GM10248 (cell line): Measurements from ENCODE around the gene PRR5L.

Source experiments
- CTCF ChIA-PET: fragments of 300-600 bp; sonication (Branson Sonifier 250); formaldehyde crosslinking; extraction: SDS; loops from one replicate; lab custom pipeline; 2021; ENCODE audit warnings: antibody characterized with exemption; lab: Yijun Ruan, JAX
- POLR2A ChIA-PET: fragments of 350-650 bp; sonication (Branson Sonifier 250); formaldehyde crosslinking; extraction: SDS; loops from one replicate; lab custom pipeline; 2020; ENCODE audit warnings: antibody characterized with exemption; lab: Yijun Ruan, JAX
- DNase-seq: peaks from one replicate; pipeline ENCODE4 v3.0.0; 2012; ENCODE audit errors: extremely low spot score
- CTCF ChIP-seq: IDR thresholded peaks from 2 replicates; pipeline ENCODE4 v1.5.1; 2012; ENCODE audit warnings: mild to moderate bottlenecking, low read depth; ENCODE audit errors: extremely low read depth, missing control alignments, control extremely low read depth

Gene PRR5L

DNA sequence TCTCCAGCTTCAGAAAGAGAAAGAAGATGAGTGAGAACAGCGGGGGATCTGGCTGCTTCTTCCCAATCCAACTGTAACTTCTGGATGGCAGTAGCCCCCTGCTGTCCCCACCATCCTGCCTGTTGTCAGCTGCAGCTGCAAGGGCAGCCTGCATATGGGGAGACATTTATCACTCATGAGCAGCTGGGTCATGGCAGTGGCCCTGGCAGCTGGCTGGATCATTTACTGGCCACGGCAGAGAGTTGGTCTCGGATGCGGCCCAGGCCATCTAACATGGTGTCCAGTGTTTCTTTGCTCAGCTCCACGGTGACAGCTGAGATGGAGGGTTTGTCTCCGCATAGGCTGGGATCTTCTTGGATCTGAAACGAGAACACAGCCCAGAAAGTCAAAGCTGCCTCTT, 21.7 kb upstream of the PRR5L start:
- no peak for TF ChIP-seq CTCF
- no peak for DNase-seq
- ChIA-PET POLR2A (no interaction called here), CTCF (interaction anchor here (0.9 to 3.8 kb wide), 7 partner anchors 9 to 666 kb away, joined by 3 to 19 read pairs (median 6); partner anchors contain the start of gene COMMD9)

- TF ChIP-seq CTCF = no peak
- ChIA-PET POLR2A (no interaction called here), CTCF (interaction anchor here (1.9 to 2.1 kb wide), 2 partner anchors 13 to 214 kb away, joined by 6 to 7 read pairs; no protein-coding TSS in a partner anchor)
- no peak for DNase-seq
Observed at GRCh38 chr11:36278531-36279282, 17.4 kb upstream of the PRR5L start.

GRCh38 chr11:36280531-36280930, 15.6 kb upstream of the PRR5L start:
- no peak for DNase-seq
- TF ChIP-seq CTCF = no peak
- ChIA-PET CTCF (interaction anchor here (0.6 to 1.9 kb wide), 4 partner anchors 9 to 459 kb away, joined by 3 to 7 read pairs (median 6); partner anchors contain the start of gene COMMD9), POLR2A (no interaction called here)

DNA sequence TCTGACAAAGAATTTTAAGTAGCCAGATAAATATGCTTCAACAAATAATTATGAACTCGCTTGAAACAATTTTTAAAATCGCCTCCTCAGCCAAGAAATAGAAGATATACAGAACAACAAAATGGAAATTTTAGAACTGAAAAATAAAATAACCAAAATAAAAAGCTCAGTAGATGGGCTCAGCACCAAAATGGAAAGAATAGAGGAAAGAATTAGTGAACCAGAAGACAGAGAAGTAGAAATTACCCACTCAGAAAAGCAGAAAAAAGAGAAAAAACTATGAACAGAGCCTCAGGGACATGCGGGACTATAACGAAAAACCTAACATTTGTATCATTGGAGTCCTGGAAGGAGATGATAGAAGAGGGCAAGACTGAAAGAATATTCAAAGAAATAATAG, 14.2 kb upstream of the PRR5L start:
- POLR2A ChIA-PET = no interaction called here

GRCh38 chr11:36282926-36283325, 13.2 kb upstream of the PRR5L start:
- TF ChIP-seq CTCF = no peak
- ChIA-PET POLR2A (no interaction called here), CTCF (interaction anchor here (1.2 kb wide), 1 partner anchor 16 kb away, joined by 3 read pairs; no protein-coding TSS in a partner anchor)
- no peak for DNase-seq

More for the DNA sequence above, 14.2 kb upstream of the PRR5L start:
- no peak for DNase-seq
- CTCF ChIA-PET = interaction anchor here (0.8 to 1.8 kb wide), 4 partner anchors 11 to 24 kb away, joined by 3 to 7 read pairs (median 4); no protein-coding TSS in a partner anchor
- no peak for TF ChIP-seq CTCF

GRCh38 chr11:36288442-36289225, 7.5 kb upstream of the PRR5L start:
- DNase-seq = no peak
- ChIA-PET CTCF (interaction anchor here (0.8 to 10.3 kb wide), 7 partner anchors 14 to 455 kb away, joined by 3 to 185 read pairs (median 7); partner anchors contain the start of gene TRAF6), POLR2A (no interaction called here)
- no peak for TF ChIP-seq CTCF
